Duodenal mucosa (tissue), 2 donors: Measurements from ENCODE around the gene TMC5.
"Not testable (repeated sequence)": the region's sequence is repeated elsewhere in the genome, so short reads cannot be mapped to it uniquely, and the experiment has no call there.

ENCODE experiments used
- H3K27ac ChIP-seq: one replicate; pipeline ENCODE4 v1.7.0; 2013; ENCODE audit warnings: low read depth, low read length
- H3K27me3 ChIP-seq, 2 donors: one replicate each; pipeline ENCODE4 v1.7.0; 2013; ENCODE audit warnings: low read length in 2 of 2, control low read depth in 1 of 2; ENCODE audit not compliant: insufficient read depth in 2 of 2, control insufficient read depth in 1 of 2
- H3K36me3 ChIP-seq, 2 donors: one replicate each; pipeline ENCODE4 v1.7.0; 2013; ENCODE audit warnings: low read length in 2 of 2, control low read depth in 1 of 2; ENCODE audit not compliant: insufficient read depth in 2 of 2, control insufficient read depth in 1 of 2
- H3K4me1 ChIP-seq, 2 donors: one replicate each; pipeline ENCODE4 v1.7.0; 2013; ENCODE audit warnings: low read length in 2 of 2, control low read depth in 1 of 2; ENCODE audit not compliant: insufficient read depth in 2 of 2, control insufficient read depth in 1 of 2
- H3K4me3 ChIP-seq, 2 donors: one replicate each; pipeline ENCODE4 v1.7.0; 2013; ENCODE audit warnings: low read length in 2 of 2, low read depth in 1 of 2
- H3K9ac ChIP-seq, 2 donors: one replicate each; pipeline ENCODE4 v1.7.0; 2013; ENCODE audit warnings: low read length in 2 of 2, low read depth in 1 of 2
- H3K9me3 ChIP-seq, 2 donors: one replicate each; pipeline ENCODE4 v1.7.0; 2013; ENCODE audit warnings: low read length in 2 of 2, control low read depth in 1 of 2; ENCODE audit not compliant: control insufficient read depth in 1 of 2

Gene TMC5

GRCh38 chr16:19382887-19383816 lies 34.5 kb upstream of the TMC5 start:
- Histone ChIP-seq H3K4me3 (no peak overlapping the region), H3K9me3 (no peaks in the 10 kb centered on the region), H3K27ac (no peak overlapping the region), H3K27me3 (no peaks in the 10 kb centered on the region), H3K9ac (no peak overlapping the region), H3K4me1 (peaks cover 25 to 39% of the 10 kb centered on the region in 2 donors), H3K36me3 (no peaks in the 10 kb centered on the region)

DNA sequence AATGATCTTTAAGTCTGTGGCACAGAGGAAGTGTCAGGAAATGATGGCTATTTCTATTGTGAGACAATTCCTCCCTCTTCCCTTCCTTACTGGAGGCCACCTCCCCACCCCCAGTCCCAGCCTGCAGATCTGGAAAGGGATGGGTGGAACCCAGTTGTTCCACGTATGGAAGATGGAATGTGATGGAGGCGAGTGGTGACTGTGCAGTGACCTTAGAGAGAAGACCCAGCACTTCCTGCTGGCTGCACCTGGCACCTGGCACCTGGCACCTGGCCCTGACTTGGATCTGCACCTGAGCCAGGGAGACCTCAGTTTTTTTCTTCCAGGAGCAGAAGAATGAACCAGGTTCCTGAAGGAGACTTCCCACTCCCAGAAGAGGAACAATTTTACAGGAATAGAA lies 33.0 kb upstream of the TMC5 start:
- no peaks in the 10 kb centered on the region for H3K36me3 ChIP-seq
- peaks cover 30 to 47% of the 10 kb centered on the region in 2 donors for H3K4me1 ChIP-seq
- H3K9ac ChIP-seq: no peak overlapping the region
- H3K27ac ChIP-seq: no peak overlapping the region
- H3K4me3 ChIP-seq: no peak overlapping the region
- H3K9me3 ChIP-seq: no peaks in the 10 kb centered on the region
- no peaks in the 10 kb centered on the region for H3K27me3 ChIP-seq

GRCh38 chr16:19386525-19386924 lies 31.2 kb upstream of the TMC5 start:
- Histone ChIP-seq H3K27ac (no peak overlapping the region), H3K9me3 (no peaks in the 10 kb centered on the region), H3K4me1 (peaks cover 22 to 35% of the 10 kb centered on the region in 2 donors), H3K9ac (no peak overlapping the region), H3K27me3 (no peaks in the 10 kb centered on the region), H3K4me3 (no peak overlapping the region), H3K36me3 (no peaks in the 10 kb centered on the region)

GRCh38 chr16:19389246-19389645 lies 28.4 kb upstream of the TMC5 start:
- Histone ChIP-seq H3K9ac (peak overlapping the region in 1 of 2 donors; percentile 38), H3K27me3 (no peaks in the 10 kb centered on the region), H3K4me1 (peaks cover 11 to 28% of the 10 kb centered on the region in 2 donors), H3K9me3 (no peaks in the 10 kb centered on the region), H3K27ac (no peak overlapping the region), H3K36me3 (no peaks in the 10 kb centered on the region), H3K4me3 (no peak overlapping the region)

DNA sequence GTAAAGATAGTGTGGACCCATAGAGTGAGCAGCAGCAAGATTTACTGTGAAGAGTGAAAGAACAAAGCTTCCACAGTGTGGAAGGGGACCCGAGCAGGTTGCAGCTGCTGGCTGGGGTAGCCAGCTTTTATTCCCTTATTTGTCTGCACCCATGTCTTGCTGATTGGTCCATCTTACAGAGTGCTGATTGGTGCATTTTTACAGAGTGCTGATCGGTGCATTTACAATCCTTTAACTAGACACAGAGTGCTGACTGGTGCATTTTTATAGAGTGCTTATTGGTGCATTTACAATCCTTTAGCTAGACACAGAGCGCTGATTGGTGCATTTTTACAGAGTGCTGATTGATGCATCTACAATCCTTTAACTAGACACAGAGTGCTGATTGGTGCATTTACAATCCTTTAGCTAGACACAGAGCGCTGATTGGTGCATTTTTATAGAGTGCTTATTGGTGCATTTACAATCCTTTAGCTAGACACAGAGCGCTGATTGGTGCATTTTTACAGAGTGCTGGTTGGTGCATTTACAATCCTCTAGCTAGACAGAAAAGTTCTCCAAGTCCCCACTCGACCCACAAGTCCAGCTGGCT lies 26.4 kb upstream of the TMC5 start:
- H3K27me3 ChIP-seq, H3K9me3 ChIP-seq, H3K27ac ChIP-seq, H3K9ac ChIP-seq, H3K4me3 ChIP-seq, H3K36me3 ChIP-seq: not testable (repeated sequence)
- H3K4me1 ChIP-seq: peaks cover 14 to 34% of the 10 kb centered on the region in 2 donors

DNA sequence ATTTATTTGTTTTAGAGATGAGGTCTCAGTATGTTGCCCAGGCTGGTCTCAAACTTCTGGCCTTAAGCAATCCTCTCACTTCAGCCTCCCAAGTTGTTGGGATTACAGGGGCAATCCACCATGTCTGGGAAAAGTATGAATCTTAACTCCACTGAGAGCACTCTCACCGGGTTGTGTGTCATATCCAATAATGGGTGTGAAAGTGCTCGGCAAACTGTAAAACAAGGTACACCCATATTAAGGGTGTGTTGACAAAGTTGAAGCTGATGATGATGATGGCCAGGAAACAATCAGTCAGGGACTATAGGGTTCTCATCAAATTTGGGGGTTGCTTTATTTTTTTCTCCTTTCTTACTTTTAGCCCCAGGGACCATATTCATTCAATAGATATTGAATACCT lies 25.3 kb upstream of the TMC5 start:
- Histone ChIP-seq H3K4me3 (no peak overlapping the region), H3K27me3 (no peaks in the 10 kb centered on the region), H3K36me3 (no peaks in the 10 kb centered on the region), H3K27ac (no peak overlapping the region), H3K9ac (no peak overlapping the region), H3K9me3 (no peaks in the 10 kb centered on the region), H3K4me1 (peaks cover 20 to 35% of the 10 kb centered on the region in 2 donors)

DNA sequence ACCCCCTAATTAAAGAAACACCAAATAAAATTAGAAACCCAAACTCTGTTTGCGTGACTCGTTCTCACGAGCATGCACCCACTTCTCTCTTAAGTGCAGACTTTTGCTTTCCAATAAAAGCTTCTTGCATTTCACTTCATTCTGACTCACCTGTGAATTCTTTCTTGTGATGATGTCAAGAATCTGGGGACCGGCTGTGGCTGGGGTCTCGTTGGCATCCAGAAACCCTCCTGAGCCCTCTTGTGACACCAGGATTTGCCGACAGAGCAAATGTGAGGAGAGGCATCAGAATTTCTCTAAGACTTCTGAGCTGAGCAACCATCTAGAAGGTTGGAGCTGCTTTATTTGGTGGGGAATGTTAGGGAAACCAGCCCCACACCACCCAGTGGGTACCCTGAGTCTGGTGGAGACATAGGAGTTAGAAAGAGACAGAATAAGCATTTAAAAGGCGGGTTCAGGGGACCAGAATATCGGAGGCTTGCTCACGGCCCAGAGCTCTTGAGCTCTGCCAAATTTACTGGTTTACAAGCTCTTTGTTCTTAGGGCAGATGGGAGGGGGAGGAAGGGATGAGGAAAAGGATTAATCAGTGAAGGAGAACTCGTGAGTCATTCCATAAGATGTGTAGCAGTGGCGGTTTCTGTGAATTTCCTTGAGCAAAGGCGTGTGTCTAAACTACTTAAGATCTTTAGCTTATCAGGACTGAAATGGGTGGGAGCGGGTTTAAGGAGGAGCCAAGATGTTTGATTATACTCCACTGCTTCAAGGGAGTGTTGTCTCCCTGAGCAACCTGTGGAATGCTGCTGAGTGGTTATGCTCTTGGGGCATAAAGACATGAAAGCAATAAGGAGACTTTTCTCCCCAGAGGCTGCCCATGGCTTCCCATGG lies 24.2 kb upstream of the TMC5 start:
- Histone ChIP-seq H3K4me3 (peak overlapping the region; percentile 4 to 40), H3K27ac (peak overlapping the region; percentile 34), H3K9me3 (no peaks in the 10 kb centered on the region), H3K4me1 (peaks cover 20 to 35% of the 10 kb centered on the region in 2 donors), H3K27me3 (no peaks in the 10 kb centered on the region), H3K36me3 (no peaks in the 10 kb centered on the region), H3K9ac (peak overlapping the region; percentile 54 to 61)

- not testable (repeated sequence) for H3K9ac ChIP-seq, H3K4me3 ChIP-seq, H3K27me3 ChIP-seq, H3K36me3 ChIP-seq, H3K9me3 ChIP-seq
- Histone ChIP-seq H3K4me1 (peaks cover 15 to 26% of the 10 kb centered on the region in 2 donors), H3K27ac (peak overlapping the region; percentile 3)
Measured at GRCh38 chr16:19395646-19396267, 21.9 kb upstream of the TMC5 start.

DNA sequence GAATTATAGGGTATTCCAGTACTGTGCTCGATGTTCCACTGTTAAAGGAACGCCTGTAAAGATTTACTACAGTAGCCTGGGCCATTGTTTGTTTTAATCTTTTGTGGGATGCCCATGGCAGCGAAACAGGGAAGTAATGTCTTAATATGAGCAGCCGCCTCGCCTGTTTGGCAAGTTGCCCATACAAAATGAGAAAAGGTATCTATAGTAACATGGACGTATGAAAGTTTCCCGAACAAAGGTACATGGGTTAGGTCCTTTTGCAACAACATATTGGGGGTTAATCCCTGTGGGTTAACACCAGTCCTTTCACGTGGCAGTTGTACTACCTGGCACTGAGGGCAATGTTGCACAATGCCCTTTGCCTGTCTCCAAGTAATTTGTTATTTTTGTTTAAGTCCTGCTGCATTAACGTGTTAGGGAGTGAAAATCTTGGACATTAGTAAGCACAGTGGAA lies 21.1 kb upstream of the TMC5 start:
- H3K4me3 ChIP-seq: peak overlapping the region in 1 of 2 donors; percentile 21
- H3K27ac ChIP-seq: peak overlapping the region; percentile 67
- peak overlapping the region in 1 of 2 donors; percentile 28 for H3K9ac ChIP-seq
- peaks cover 10 to 14% of the 10 kb centered on the region in 2 donors for H3K9me3 ChIP-seq
- no peaks in the 10 kb centered on the region for H3K27me3 ChIP-seq
- peaks cover 15 to 26% of the 10 kb centered on the region in 2 donors for H3K4me1 ChIP-seq
- no peaks in the 10 kb centered on the region for H3K36me3 ChIP-seq
